SU-DHL-6 (cell line): Measurements from ENCODE around the gene INTS15.

Source experiments
- CTCF ChIP-seq: fragments of 200-600 bp; sonication (generic); IDR thresholded peaks from one replicate; pipeline ENCODE4 v1.5.1; 2017; ENCODE audit warnings: antibody characterized with exemption, mild to moderate bottlenecking, low read length, moderate library complexity; ENCODE audit not compliant: insufficient read depth, poor library complexity, severe bottlenecking
- EZH2phosphoT487 ChIP-seq: fragments of 200-600 bp; sonication (generic), shearing (Covaris generic); conservative IDR thresholded peaks from 2 replicates; pipeline ENCODE4 v1.6.1; 2018; ENCODE audit warnings: mild to moderate bottlenecking, antibody characterized with exemption, low read length, moderate library complexity, mixed read lengths

DNA sequence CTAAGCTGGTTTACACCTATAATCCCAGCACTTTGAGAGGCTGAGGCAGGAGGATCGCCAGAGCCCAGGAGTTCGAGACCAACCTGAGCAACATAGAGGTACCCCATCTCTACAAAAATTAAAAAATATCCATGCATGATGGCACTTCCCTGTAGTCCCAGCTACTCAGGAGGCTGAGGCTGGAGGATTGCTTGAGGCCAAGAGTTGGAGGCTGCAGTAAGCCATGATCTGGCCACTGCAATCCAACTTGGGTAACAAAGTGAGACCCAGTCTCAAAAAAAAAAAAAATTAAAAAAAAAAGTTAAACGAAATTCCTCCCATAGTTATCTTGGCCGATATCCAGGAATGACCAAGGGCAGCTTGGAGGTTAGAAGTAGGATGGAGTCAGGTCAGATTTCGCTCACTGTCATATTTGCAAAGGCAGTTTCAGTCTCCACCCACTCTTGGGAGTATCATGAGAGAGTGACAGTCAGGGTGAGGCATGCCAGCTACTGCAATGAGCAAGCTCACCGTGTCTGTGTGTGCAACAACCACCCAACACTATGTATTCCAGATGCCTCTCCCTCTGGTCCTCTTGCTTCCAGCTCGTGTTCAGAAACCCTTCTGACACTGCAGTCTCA lies 18.6 kb upstream of the INTS15 start:
- TF ChIP-seq CTCF (no peak), EZH2phosphoT487 (no peak)
